Measurements from ENCODE around the gene TMC8. TPM values are rescaled to one million over a fixed set of nuclear protein-coding genes. Genes with fewer than 3 reads are reported as not detected.

Gene TMC8
- total and polyA plus RNA-seq, 2 donors (not counting 3 experiments of a cell fraction or from before 2014, with no cell fraction given), result 0.07 to 1.3 TPM

DNA sequence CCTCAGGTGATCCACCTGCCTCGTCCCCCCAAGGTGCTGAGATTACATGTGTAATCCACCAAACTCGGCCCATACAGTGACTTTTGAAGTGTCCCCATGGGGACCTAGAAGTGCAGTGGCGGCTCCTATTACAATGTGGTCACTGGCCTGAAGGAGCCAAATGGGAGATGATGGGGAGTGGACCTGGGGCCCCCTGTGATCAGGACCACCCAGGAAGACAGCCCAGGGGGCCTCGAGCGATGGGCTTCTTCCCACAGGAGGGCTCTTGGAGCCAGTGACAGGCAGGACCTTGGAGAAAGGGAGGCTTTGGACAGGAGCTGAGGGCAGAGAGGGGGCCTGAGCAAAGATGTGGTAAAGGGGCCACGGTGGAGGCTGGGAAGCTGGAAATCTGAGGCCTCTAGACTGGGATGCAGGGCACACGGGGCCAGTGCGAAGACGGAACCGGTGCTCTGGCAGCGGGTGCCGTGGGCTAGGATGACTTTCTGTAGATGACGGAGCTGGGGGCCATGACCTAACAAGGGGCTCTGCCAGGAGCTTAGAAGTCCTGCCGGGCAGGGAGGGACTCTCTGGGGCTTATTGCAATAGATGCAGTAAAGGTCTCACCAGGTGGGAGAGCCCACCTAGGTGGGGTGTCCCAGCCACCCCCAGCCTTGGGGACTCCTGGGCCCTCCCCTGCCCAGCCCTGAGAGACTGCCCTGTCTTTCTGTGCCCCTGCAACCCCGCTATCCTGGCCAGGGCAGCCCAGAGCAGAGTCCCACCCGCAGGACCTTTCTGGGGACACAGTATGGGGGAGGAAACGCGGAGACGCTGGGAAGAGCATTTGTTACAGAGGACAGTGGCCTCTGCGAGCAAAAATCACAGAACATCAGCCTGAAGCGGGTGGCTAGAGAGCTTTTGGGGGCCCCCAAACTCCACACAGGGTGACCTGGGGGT lies 12.9 kb downstream of the TMC8 start:
- intact Hi-C loops (cut with micrococcal nuclease), result no loop called here

More for the DNA sequence above, 12.9 kb downstream of the TMC8 start:
- Histone ChIP-seq H4K20me1 (replicated peaks; ENCODE audit: control insufficient read depth, extremely low read depth, insufficient read depth, low read length) (no peaks in the 10 kb centered on the region), H3K9ac (replicated peaks; ENCODE audit: extremely low read depth, insufficient read depth, low read length) (no peak overlapping the region), H3K9me1 (replicated peaks; ENCODE audit: control insufficient read depth, extremely low read depth, insufficient read depth, low read length) (no peaks in the 10 kb centered on the region), H3K9me3 (replicated peaks; ENCODE audit: control insufficient read depth, insufficient read depth, low read length) (no peaks in the 10 kb centered on the region), H3K36me3 (ENCODE audit: control insufficient read depth in 2 of 2, extremely low read depth in 1 of 2, insufficient read depth in 2 of 2, low read length in 2 of 2) (no peaks in the 10 kb centered on the region), H3K4me2 (ENCODE audit: insufficient read depth, low read length) (no peak overlapping the region), H3K4me3 (replicated peaks in 1 of 3; ENCODE audit: insufficient read depth in 1 of 3, low read depth in 1 of 3, low read length in 3 of 3) (no peak overlapping the region), H3K27ac (ENCODE audit: insufficient read depth, low read depth, low read length) (no peak overlapping the region), H2AFZ (ENCODE audit: low read depth, low read length) (no peak overlapping the region), H3K27me3 (ENCODE audit: control insufficient read depth in 2 of 2, insufficient read depth in 2 of 2, low read length in 2 of 2) (no peaks in the 10 kb centered on the region), H3K79me2 (ENCODE audit: control insufficient read depth, insufficient read depth, low read length) (no peaks in the 10 kb centered on the region), H3K4me1 (ENCODE audit: control insufficient read depth, extremely low read depth, insufficient read depth, low read length) (peaks cover 22% of the 10 kb centered on the region)
- DNase-seq (ENCODE audit: low read depth, low spot score) (no peak), FAIRE-seq (no peak)
- CTCF ChIA-PET, result interaction anchor here (0.9 to 1.5 kb wide), 5 partner anchors 9 to 108 kb away, joined by 3 to 12 read pairs (median 5); no protein-coding TSS in a partner anchor
- BruUV-seq (replicated peaks), result no TSS peak
- POLR2A ChIA-PET, result interaction anchor here (0.7 to 1.3 kb wide), 2 partner anchors 34 to 44 kb away, joined by 3 to 4 read pairs; partner anchors contain the start of genes AFMID and TK1
- TF ChIP-seq MYC (IDR thresholded peaks at IDR 0.05; ENCODE audit: low read depth, low read length) (no peak), JUN (IDR thresholded peaks at IDR 0.05; ENCODE audit: borderline replicate concordance, insufficient read depth, insufficient read length, low read depth) (no peak), EZH2 (IDR thresholded peaks at IDR 0.05; ENCODE audit: borderline replicate concordance, low read depth, low read length, severe bottlenecking) (no peak), POLR2AphosphoS5 (IDR thresholded peaks at IDR 0.05; ENCODE audit: insufficient read depth, low read depth, low read length) (no peak), FOS (IDR thresholded peaks at IDR 0.05; ENCODE audit: borderline replicate concordance, insufficient read depth, low read length) (no peak), POLR2A (IDR thresholded peaks at IDR 0.05; ENCODE audit: low read depth, low read length) (no peak), GATA2 (IDR thresholded peaks at IDR 0.05; ENCODE audit: insufficient read depth, insufficient read length, low read depth, low read length) (no peak)
- TF ChIP-seq, protein P1, sequence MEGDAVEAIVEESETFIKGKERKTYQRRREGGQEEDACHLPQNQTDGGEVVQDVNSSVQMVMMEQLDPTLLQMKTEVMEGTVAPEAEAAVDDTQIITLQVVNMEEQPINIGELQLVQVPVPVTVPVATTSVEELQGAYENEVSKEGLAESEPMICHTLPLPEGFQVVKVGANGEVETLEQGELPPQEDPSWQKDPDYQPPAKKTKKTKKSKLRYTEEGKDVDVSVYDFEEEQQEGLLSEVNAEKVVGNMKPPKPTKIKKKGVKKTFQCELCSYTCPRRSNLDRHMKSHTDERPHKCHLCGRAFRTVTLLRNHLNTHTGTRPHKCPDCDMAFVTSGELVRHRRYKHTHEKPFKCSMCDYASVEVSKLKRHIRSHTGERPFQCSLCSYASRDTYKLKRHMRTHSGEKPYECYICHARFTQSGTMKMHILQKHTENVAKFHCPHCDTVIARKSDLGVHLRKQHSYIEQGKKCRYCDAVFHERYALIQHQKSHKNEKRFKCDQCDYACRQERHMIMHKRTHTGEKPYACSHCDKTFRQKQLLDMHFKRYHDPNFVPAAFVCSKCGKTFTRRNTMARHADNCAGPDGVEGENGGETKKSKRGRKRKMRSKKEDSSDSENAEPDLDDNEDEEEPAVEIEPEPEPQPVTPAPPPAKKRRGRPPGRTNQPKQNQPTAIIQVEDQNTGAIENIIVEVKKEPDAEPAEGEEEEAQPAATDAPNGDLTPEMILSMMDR (IDR thresholded peaks at IDR 0.05; ENCODE audit: extremely low read depth in 1 of 2, insufficient read depth in 1 of 2, low read depth in 1 of 2, low read length in 2 of 2), result no peak
- TF ChIP-seq, protein P2, sequence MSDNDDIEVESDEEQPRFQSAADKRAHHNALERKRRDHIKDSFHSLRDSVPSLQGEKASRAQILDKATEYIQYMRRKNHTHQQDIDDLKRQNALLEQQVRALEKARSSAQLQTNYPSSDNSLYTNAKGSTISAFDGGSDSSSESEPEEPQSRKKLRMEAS (IDR thresholded peaks at IDR 0.05; ENCODE audit: insufficient read depth, insufficient read length), result no peak
- dilution Hi-C loops (cut with MboI; ENCODE audit: extremely low pct_ligation_motif_present, low sequenced_read_pairs), result no loop called here
